Adipose tissue (tissue), 3 donors: ENCODE data around the gene PAN3. TPM values are rescaled to one million over a fixed set of nuclear protein-coding genes. Genes with fewer than 3 reads are reported as not detected.

Source experiments
- polyA plus RNA-seq, 3 donors: library from polyadenylated mRNA; stranded (reverse); fragments of 200-250 nt; gene quantifications; one replicate each; pipeline ENCODE4 v1.2.3, GENCODE V29; 2013
- donor health status: healthy with polysubstance abuse.
- donor health status: Bipolar disorder and iron deficiency.
- donor health status: healthy.

PAN3 gene
- polyA plus RNA-seq, 3 donors, result 5.9 to 13.4 (median 9.0) TPM

Other genes starting within 250 kb of the PAN3 start
- 1 to 10 TPM in 1 of 3 donors, under 1 TPM in 1, not detected in 1; 0.03 to 6.6 TPM for gene PDX1, start 218.5 kb upstream of the PAN3 start, polyA plus RNA-seq
- gene CDX2, start 169.2 kb upstream of the PAN3 start, polyA plus RNA-seq, result 1 to 10 TPM in 1 of 3 donors, under 1 TPM in 1, not detected in 1; 0.28 to 3.2 TPM
- gene URAD, start 149.9 kb upstream of the PAN3 start, polyA plus RNA-seq, result under 1 TPM in 1 of 3 donors, not detected in 2; 0.30 TPM
- 1 to 10 TPM in 1 of 3 donors, under 1 TPM in 1, not detected in 1; 0.19 to 1.8 TPM for gene FLT3, start 38.0 kb upstream of the PAN3 start, polyA plus RNA-seq